Neural progenitor cell (in vitro differentiated cells): Measurements from ENCODE around the gene ERC2.

Experiments
- EZH2 ChIP-seq: fragments of 200-600 bp; sonication (generic); IDR thresholded peaks from 2 replicates; pipeline ENCODE4 v1.6.1; 2017; ENCODE audit warnings: antibody characterized with exemption, mild to moderate bottlenecking, moderate library complexity
- TF ChIP-seq, protein P1 (sequence below): fragments of 200-600 bp; sonication (generic); IDR thresholded peaks from 2 replicates; pipeline ENCODE4 v1.5.1; 2017; ENCODE audit warnings: antibody characterized with exemption, mild to moderate bottlenecking

DNA sequence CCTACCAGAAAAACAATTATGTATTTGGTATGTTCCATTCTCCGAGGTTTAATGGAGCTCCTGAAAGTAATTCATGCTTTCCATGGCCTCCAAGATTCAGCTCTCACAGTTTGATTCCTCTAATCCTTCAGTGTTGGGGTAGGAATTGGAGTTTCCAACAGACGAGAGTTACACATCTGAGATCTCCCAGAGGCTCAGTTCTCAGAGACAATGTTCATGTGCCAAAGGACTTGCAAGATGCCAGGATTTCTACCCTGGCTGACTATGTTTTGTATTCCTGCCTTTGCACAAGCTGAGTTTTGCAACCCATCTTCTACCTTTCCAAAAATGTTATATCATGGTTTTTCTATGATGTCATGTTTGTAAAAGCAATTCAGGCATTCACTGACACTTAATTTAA, 322.9 kb downstream of the ERC2 start:
- TF ChIP-seq, protein P1, sequence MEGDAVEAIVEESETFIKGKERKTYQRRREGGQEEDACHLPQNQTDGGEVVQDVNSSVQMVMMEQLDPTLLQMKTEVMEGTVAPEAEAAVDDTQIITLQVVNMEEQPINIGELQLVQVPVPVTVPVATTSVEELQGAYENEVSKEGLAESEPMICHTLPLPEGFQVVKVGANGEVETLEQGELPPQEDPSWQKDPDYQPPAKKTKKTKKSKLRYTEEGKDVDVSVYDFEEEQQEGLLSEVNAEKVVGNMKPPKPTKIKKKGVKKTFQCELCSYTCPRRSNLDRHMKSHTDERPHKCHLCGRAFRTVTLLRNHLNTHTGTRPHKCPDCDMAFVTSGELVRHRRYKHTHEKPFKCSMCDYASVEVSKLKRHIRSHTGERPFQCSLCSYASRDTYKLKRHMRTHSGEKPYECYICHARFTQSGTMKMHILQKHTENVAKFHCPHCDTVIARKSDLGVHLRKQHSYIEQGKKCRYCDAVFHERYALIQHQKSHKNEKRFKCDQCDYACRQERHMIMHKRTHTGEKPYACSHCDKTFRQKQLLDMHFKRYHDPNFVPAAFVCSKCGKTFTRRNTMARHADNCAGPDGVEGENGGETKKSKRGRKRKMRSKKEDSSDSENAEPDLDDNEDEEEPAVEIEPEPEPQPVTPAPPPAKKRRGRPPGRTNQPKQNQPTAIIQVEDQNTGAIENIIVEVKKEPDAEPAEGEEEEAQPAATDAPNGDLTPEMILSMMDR, result no peak
- no peak for TF ChIP-seq EZH2
